Smooth muscle cell (in vitro differentiated cells): ENCODE measurements around the gene TCEAL4. TPM values are rescaled to one million over a fixed set of nuclear protein-coding genes. Genes with fewer than 3 reads are reported as not detected.
A peak's percentile ranks its signal among the peaks of the same experiment; 100 is the strongest.

ENCODE experiments used
- DNase-seq: peaks from one replicate; lab custom pipeline; 2025; ENCODE audit not compliant: unreplicated experiment; lab: John Stamatoyannopoulos, UW
- H2AFZ ChIP-seq: fragments of 200-600 bp; sonication (generic); 2 replicates; pipeline ENCODE4 v1.6.0; 2016; ENCODE audit warnings: antibody characterized with exemption, low read depth, mild to moderate bottlenecking
- H3F3A ChIP-seq: fragments of 200-600 bp; sonication (generic); 2 replicates; pipeline ENCODE4 v1.6.0; 2017; ENCODE audit warnings: antibody characterized with exemption, low read depth
- H3K27ac ChIP-seq: fragments of 200-600 bp; sonication (generic); 2 replicates; pipeline ENCODE4 v1.5.1; 2016; ENCODE audit warnings: low read depth, mild to moderate bottlenecking
- H3K27me3 ChIP-seq: fragments of 200-600 bp; sonication (generic); 2 replicates; pipeline ENCODE4 v1.6.1; 2016; ENCODE audit warnings: low read depth, mild to moderate bottlenecking
- H3K36me3 ChIP-seq: fragments of 200-600 bp; sonication (generic); 2 replicates; pipeline ENCODE4 v1.5.1; 2016; ENCODE audit warnings: low read depth
- H3K4me1 ChIP-seq: fragments of 200-600 bp; sonication (generic); 2 replicates; pipeline ENCODE4 v1.5.1; 2016; ENCODE audit warnings: low read depth
- H3K4me2 ChIP-seq: fragments of 200-600 bp; sonication (generic); 2 replicates; pipeline ENCODE4 v1.6.0; 2016; ENCODE audit warnings: mild to moderate bottlenecking
- H3K4me3 ChIP-seq: fragments of 200-600 bp; sonication (generic); 2 replicates; pipeline ENCODE4 v1.5.1; 2016; ENCODE audit warnings: mild to moderate bottlenecking
- H3K79me2 ChIP-seq: fragments of 200-600 bp; sonication (generic); 2 replicates; pipeline ENCODE4 v1.6.0; 2016; ENCODE audit warnings: low read depth, mild to moderate bottlenecking
- H3K9ac ChIP-seq: fragments of 200-600 bp; sonication (generic); 2 replicates; pipeline ENCODE4 v1.6.0; 2016; ENCODE audit warnings: low read depth
- H3K9me3 ChIP-seq: fragments of 200-600 bp; sonication (generic); replicated peaks from 2 replicates; pipeline ENCODE4 v1.5.1; 2016; ENCODE audit warnings: low read depth
- H4K20me1 ChIP-seq: fragments of 200-600 bp; sonication (generic); 2 replicates; pipeline ENCODE4 v1.6.0; 2016; ENCODE audit warnings: low read depth
- CTCF ChIP-seq: fragments of 200-600 bp; sonication (generic); IDR thresholded peaks from 2 replicates; pipeline ENCODE4 v1.5.1; 2017; ENCODE audit warnings: borderline replicate concordance, mild to moderate bottlenecking, antibody characterized with exemption; ENCODE audit not compliant: insufficient read depth, poor library complexity, severe bottlenecking
- WGBS: methylation state at CpG from one replicate; pipeline ENCODE4 v1.1.7; 2016; ENCODE audit warnings: low lambda C conversion rate; 5-methylcytosine and 5-hydroxymethylcytosine counted together
- polyA plus RNA-seq: library from polyadenylated mRNA; unstranded; fragments of >200 nt; fragmentation: Nextera tagmentation; extraction: Ambion mirVana; gene quantifications from 2 replicates; pipeline ENCODE4 v1.2.1, GENCODE V29; 2016
- total RNA-seq: library from RNA; depleted of rRNA; stranded (reverse); fragments of >200 nt; gene quantifications from 2 replicates; pipeline ENCODE4 v1.2.3, GENCODE V29; 2014

TCEAL4 gene
- total and polyA plus RNA-seq, 2 experiments from 2014 or later: 40.2 to 76.2 TPM

- TF ChIP-seq CTCF: no peak
- Histone ChIP-seq H3K4me1 (peaks cover 10% of the 10 kb centered on the region), H3K27me3 (no peaks in the 10 kb centered on the region), H3F3A (peaks cover 10% of the 10 kb centered on the region), H4K20me1 (no peaks in the 10 kb centered on the region), H3K79me2 (peaks cover 50% of the 10 kb centered on the region), H3K9ac (no peak overlapping the region), H3K27ac (peak overlapping the region; percentile 57), H3K4me3 (no peak overlapping the region), H3K9me3 (no peaks in the 10 kb centered on the region), H3K4me2 (no peak overlapping the region), H3K36me3 (no peaks in the 10 kb centered on the region), H2AFZ (no peak overlapping the region)
- WGBS: 65% methylated on average over 4 of the region's 4 CpGs
- DNase-seq: no peak
Observed at GRCh38 chrX:103624111-103624510, 38.8 kb downstream of the TCEAL4 start.

DNA sequence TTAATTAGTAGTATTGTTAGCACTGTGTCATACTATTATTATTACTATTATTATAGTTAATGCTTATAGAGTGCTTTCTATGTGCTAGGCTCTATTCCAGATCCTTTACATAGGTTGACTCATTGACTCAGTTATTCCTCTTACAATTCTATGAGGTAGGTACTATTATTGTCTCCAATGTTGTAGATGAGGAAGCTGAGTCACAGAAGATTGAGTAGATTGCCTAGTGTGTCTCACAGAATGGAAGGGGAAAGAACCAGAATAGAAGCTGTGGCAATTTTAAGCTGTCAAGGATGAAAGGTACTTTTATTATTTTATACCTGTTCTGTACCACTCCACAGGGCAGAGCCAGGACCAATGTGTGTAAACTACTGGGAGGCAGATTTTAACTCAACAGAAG lies 41.5 kb downstream of the TCEAL4 start:
- no peaks in the 10 kb centered on the region for H4K20me1 ChIP-seq
- no peak overlapping the region for H3K27ac ChIP-seq
- H3K27me3 ChIP-seq: no peaks in the 10 kb centered on the region
- H3K79me2 ChIP-seq: peaks cover 37% of the 10 kb centered on the region
- TF ChIP-seq CTCF: no peak
- no peaks in the 10 kb centered on the region for H3K9me3 ChIP-seq
- peaks cover 12% of the 10 kb centered on the region for H3F3A ChIP-seq
- no peak overlapping the region for H3K4me2 ChIP-seq
- H3K36me3 ChIP-seq: no peaks in the 10 kb centered on the region
- no peak overlapping the region for H3K9ac ChIP-seq
- DNase-seq: no peak
- no peak overlapping the region for H2AFZ ChIP-seq
- H3K4me3 ChIP-seq: no peak overlapping the region
- H3K4me1 ChIP-seq: peaks cover 18% of the 10 kb centered on the region

DNA sequence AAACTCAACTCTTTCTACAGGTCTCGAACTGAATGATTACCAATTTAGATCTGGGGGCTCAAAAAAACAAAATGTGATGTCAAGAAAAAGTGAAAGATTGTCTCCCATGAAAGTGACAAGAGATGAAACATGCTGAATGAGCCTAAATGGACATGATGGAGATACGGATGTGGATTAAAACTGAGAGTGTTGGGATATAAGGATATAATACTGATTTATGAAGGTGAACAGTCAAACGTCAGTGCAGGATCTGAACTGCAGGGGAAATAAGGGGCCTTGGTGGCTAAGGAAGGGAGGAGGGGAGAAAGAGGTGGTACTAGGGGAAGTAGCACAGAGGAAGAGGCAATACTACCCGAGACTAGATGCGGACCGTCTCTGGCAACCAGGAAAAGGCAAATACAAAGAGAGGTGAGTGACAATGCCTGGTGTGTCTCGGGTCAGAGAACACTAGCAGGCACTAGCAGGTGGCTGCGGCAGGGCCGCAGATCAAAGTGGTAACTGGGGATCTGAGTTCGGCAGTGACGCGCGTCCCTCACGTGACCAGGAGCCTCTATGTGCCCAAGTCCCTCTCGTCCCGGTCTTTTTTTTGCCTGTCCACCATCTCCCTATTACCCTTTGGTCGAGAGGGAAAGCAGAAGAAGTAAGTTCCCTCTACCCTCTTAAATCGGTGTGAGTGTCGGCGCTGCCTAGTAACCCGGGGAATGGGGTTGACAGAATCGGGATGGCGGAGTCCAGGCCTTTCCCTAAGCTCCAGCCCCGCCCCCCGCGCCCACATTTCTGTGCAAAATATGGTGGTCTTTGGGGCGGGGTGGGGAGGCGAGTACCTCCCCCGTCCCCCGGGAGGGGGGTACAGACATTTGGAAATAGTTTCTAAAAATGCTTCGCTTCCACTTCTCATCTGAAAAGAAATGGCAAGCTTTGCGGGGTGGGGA lies 43.3 kb downstream of the TCEAL4 start, which contains the start of gene TCEAL1:
TSS of gene TCEAL1 (plus strand) at position 590 of the 932 bp plus-strand sequence. CDS start 942 bp downstream, outside the sequence.
- Histone ChIP-seq H3K79me2 (peaks cover 27% of the 10 kb centered on the region), H3K4me3 (peak within 1 kb of the TSS; percentile 97), H3K9ac (peak within 1 kb of the TSS; percentile 71), H3K27me3 (no peaks in the 10 kb centered on the region), H3K27ac (peak within 1 kb of the TSS; percentile 73), H3F3A (peaks cover 12% of the 10 kb centered on the region), H3K4me1 (peaks cover 18% of the 10 kb centered on the region), H3K9me3 (no peaks in the 10 kb centered on the region), H4K20me1 (no peaks in the 10 kb centered on the region), H3K36me3 (no peaks in the 10 kb centered on the region), H3K4me2 (peak within 1 kb of the TSS; percentile 99), H2AFZ (peak within 1 kb of the TSS; percentile 99)
- WGBS: 5% methylated on average over 32 of the region's 32 CpGs
- peak; percentile 39 for DNase-seq
- TF ChIP-seq CTCF: no peak
